HEK293 (cell line): Measurements from ENCODE around the gene MYCN.

ENCODE experiments used
- EGR2 ChIP-seq: fragments of 450-650 bp; formaldehyde crosslinking; IDR thresholded peaks from 2 replicates; pipeline ENCODE4 v1.5.1; 2016; ENCODE audit warnings: low read depth, missing biosample characterization, missing genetic modification characterization
- MEIS1 ChIP-seq: sonication (generic); formaldehyde crosslinking; IDR thresholded peaks from 2 replicates; pipeline ENCODE4 v1.8.1; 2022; ENCODE audit warnings: missing genetic modification reagents, mild to moderate bottlenecking, borderline replicate concordance
- TCF7L2 ChIP-seq: IDR thresholded peaks from 2 replicates; pipeline ENCODE4 v1.6.1; 2011; ENCODE audit warnings: low read depth, mild to moderate bottlenecking, inconsistent platforms, low read length, moderate library complexity, borderline replicate concordance
- ZBTB1 ChIP-seq: fragments of 450-650 bp; formaldehyde crosslinking; IDR thresholded peaks from 2 replicates; pipeline ENCODE4 v1.5.1; 2016; ENCODE audit warnings: missing biosample characterization, missing genetic modification characterization
- ZNF157 ChIP-seq: fragments of 450-650 bp; formaldehyde crosslinking; IDR thresholded peaks from 2 replicates; pipeline ENCODE4 v1.5.1; 2016; ENCODE audit warnings: missing biosample characterization, missing genetic modification characterization
- ZNF19 ChIP-seq: fragments of 450-650 bp; formaldehyde crosslinking; IDR thresholded peaks from 2 replicates; pipeline ENCODE4; 2016; ENCODE audit warnings: missing biosample characterization, missing genetic modification characterization, low read depth
- ZNF23 ChIP-seq: fragments of 450-650 bp; formaldehyde crosslinking; IDR thresholded peaks from 2 replicates; pipeline ENCODE4 v1.5.1; 2016; ENCODE audit warnings: missing biosample characterization, missing genetic modification characterization, borderline replicate concordance
- ZNF391 ChIP-seq: fragments of 450-650 bp; formaldehyde crosslinking; IDR thresholded peaks from 2 replicates; pipeline ENCODE4 v1.5.1; 2016; ENCODE audit warnings: low read depth, missing biosample characterization, missing genetic modification characterization, borderline replicate concordance
- ZNF777 ChIP-seq: fragments of 450-650 bp; formaldehyde crosslinking; IDR thresholded peaks from 2 replicates; pipeline ENCODE4 v1.5.1; 2017; ENCODE audit warnings: missing biosample characterization, missing genetic modification characterization, borderline replicate concordance
- TF ChIP-seq, protein P1 (sequence below): fragments of 450-650 bp; formaldehyde crosslinking; IDR thresholded peaks from 2 replicates; pipeline ENCODE4 v1.5.1; 2016; ENCODE audit warnings: missing biosample characterization, missing genetic modification characterization
- TF ChIP-seq, protein P2 (sequence below): fragments of 450-650 bp; formaldehyde crosslinking; IDR thresholded peaks from 2 replicates; pipeline ENCODE4 v1.5.1; 2016; ENCODE audit warnings: missing biosample characterization, missing genetic modification characterization
- TF ChIP-seq, protein P3 (sequence below): fragments of 450-650 bp; formaldehyde crosslinking; IDR thresholded peaks from 2 replicates; pipeline ENCODE4 v1.5.1; 2016; ENCODE audit warnings: missing biosample characterization, missing genetic modification characterization
- TF ChIP-seq, protein P4 (sequence below): fragments of 450-650 bp; formaldehyde crosslinking; IDR thresholded peaks from 2 replicates; pipeline ENCODE4 v1.5.1; 2016; ENCODE audit warnings: missing biosample characterization, missing genetic modification characterization
- TF ChIP-seq, protein P5 (sequence below): fragments of 450-650 bp; formaldehyde crosslinking; optimal IDR thresholded peaks from 2 replicates; pipeline ENCODE3; 2016; ENCODE audit warnings: missing biosample characterization, mild to moderate bottlenecking, missing genetic modification characterization

DNA sequence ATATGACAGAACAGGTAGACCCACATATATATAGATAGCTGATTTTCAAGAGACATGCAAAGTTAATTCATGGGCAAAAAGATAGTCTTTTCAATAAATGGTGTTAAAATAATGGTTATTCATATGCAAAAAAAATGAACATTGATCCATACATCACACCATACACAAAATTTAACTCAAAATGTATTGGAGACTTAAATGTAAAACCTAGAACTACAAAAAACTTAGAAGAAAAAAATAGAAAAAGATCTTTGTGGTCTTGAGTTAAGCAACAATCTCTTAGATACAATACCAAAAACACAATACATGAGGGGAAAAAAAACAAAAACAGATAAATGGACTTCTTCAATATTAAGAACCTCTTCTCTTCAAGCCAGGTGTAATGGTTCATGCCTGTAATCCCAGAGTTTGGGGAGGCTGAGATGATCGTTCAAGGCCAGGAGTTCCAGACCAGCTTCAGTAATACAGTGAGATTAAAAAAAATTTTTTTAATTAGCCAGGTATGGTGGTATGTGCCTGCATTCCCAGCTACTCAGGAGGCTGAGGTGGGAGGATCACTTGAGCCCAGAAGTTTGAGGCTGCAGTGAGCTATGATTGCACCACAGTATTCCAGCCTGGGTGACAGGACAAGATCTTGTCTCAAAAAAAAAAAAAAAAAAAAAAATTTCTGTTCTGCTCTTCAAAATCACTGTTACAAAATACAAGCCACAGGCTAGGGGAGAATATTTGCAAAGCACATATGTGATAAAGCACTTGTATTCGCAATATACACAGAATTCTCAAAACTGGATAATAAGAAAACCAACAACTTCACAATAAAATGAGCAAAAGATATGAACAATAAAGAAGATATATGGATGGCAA, 32.7 kb upstream of the MYCN start:
- TF ChIP-seq ZBTB1 (tag by site-specific recombination) (no peak), ZNF157 (tag by site-specific recombination) (no peak), ZNF23 (tag by site-specific recombination) (no peak), ZNF777 (tag by site-specific recombination) (no peak), MEIS1 (CRISPR knock-in tag) (no peak), TCF7L2 (no peak), ZNF391 (no peak), EGR2 (tag by site-specific recombination) (no peak), ZNF19 (no peak)
- TF ChIP-seq, protein P1, sequence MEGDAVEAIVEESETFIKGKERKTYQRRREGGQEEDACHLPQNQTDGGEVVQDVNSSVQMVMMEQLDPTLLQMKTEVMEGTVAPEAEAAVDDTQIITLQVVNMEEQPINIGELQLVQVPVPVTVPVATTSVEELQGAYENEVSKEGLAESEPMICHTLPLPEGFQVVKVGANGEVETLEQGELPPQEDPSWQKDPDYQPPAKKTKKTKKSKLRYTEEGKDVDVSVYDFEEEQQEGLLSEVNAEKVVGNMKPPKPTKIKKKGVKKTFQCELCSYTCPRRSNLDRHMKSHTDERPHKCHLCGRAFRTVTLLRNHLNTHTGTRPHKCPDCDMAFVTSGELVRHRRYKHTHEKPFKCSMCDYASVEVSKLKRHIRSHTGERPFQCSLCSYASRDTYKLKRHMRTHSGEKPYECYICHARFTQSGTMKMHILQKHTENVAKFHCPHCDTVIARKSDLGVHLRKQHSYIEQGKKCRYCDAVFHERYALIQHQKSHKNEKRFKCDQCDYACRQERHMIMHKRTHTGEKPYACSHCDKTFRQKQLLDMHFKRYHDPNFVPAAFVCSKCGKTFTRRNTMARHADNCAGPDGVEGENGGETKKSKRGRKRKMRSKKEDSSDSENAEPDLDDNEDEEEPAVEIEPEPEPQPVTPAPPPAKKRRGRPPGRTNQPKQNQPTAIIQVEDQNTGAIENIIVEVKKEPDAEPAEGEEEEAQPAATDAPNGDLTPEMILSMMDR (tag by site-specific recombination), result no peak
- TF ChIP-seq, protein P2, sequence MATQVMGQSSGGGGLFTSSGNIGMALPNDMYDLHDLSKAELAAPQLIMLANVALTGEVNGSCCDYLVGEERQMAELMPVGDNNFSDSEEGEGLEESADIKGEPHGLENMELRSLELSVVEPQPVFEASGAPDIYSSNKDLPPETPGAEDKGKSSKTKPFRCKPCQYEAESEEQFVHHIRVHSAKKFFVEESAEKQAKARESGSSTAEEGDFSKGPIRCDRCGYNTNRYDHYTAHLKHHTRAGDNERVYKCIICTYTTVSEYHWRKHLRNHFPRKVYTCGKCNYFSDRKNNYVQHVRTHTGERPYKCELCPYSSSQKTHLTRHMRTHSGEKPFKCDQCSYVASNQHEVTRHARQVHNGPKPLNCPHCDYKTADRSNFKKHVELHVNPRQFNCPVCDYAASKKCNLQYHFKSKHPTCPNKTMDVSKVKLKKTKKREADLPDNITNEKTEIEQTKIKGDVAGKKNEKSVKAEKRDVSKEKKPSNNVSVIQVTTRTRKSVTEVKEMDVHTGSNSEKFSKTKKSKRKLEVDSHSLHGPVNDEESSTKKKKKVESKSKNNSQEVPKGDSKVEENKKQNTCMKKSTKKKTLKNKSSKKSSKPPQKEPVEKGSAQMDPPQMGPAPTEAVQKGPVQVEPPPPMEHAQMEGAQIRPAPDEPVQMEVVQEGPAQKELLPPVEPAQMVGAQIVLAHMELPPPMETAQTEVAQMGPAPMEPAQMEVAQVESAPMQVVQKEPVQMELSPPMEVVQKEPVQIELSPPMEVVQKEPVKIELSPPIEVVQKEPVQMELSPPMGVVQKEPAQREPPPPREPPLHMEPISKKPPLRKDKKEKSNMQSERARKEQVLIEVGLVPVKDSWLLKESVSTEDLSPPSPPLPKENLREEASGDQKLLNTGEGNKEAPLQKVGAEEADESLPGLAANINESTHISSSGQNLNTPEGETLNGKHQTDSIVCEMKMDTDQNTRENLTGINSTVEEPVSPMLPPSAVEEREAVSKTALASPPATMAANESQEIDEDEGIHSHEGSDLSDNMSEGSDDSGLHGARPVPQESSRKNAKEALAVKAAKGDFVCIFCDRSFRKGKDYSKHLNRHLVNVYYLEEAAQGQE (tag by site-specific recombination), result no peak
- TF ChIP-seq, protein P3, sequence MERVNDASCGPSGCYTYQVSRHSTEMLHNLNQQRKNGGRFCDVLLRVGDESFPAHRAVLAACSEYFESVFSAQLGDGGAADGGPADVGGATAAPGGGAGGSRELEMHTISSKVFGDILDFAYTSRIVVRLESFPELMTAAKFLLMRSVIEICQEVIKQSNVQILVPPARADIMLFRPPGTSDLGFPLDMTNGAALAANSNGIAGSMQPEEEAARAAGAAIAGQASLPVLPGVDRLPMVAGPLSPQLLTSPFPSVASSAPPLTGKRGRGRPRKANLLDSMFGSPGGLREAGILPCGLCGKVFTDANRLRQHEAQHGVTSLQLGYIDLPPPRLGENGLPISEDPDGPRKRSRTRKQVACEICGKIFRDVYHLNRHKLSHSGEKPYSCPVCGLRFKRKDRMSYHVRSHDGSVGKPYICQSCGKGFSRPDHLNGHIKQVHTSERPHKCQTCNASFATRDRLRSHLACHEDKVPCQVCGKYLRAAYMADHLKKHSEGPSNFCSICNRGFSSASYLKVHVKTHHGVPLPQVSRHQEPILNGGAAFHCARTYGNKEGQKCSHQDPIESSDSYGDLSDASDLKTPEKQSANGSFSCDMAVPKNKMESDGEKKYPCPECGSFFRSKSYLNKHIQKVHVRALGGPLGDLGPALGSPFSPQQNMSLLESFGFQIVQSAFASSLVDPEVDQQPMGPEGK (tag by site-specific recombination), result no peak
- TF ChIP-seq, protein P4, sequence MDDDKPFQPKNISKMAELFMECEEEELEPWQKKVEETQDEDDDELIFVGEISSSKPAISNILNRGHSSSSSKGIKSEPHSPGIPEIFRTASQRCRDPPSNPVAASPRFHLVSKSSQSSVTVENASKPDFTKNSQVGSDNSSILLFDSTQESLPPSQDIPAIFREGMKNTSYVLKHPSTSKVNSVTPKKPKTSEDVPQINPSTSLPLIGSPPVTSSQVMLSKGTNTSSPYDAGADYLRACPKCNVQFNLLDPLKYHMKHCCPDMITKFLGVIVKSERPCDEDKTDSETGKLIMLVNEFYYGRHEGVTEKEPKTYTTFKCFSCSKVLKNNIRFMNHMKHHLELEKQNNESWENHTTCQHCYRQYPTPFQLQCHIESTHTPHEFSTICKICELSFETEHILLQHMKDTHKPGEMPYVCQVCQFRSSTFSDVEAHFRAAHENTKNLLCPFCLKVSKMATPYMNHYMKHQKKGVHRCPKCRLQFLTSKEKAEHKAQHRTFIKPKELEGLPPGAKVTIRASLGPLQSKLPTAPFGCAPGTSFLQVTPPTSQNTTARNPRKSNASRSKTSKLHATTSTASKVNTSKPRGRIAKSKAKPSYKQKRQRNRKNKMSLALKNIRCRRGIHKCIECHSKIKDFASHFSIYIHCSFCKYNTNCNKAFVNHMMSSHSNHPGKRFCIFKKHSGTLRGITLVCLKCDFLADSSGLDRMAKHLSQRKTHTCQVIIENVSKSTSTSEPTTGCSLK (tag by site-specific recombination), result no peak
- TF ChIP-seq, protein P5, sequence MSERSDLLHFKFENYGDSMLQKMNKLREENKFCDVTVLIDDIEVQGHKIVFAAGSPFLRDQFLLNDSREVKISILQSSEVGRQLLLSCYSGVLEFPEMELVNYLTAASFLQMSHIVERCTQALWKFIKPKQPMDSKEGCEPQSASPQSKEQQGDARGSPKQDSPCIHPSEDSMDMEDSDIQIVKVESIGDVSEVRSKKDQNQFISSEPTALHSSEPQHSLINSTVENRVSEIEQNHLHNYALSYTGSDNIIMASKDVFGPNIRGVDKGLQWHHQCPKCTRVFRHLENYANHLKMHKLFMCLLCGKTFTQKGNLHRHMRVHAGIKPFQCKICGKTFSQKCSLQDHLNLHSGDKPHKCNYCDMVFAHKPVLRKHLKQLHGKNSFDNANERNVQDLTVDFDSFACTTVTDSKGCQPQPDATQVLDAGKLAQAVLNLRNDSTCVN, result no peak
